H1 (cell line): Measurements from ENCODE around the gene HOGA1. TPM values are rescaled to one million over a fixed set of nuclear protein-coding genes. Genes with fewer than 3 reads are reported as not detected.

ENCODE experiments used
- CTCF ChIA-PET: fragments of 300-600 bp; sonication (Branson Sonifier 250); formaldehyde crosslinking; loops from one replicate; lab custom pipeline; 2021; ENCODE audit not compliant: partially characterized antibody; lab: Charles Lee
- POLR2A ChIA-PET: fragments of 300-600 bp; sonication (Branson Sonifier 250); formaldehyde crosslinking; loops from one replicate; lab custom pipeline; 2021; ENCODE audit warnings: inconsistent platforms; ENCODE audit not compliant: partially characterized antibody; lab: Charles Lee
- DNase-seq, 2 experiments: peaks; one replicate each; pipeline versions ENCODE4 v3.0.0 to v3.0.0-alpha.2; 2010 to 2022; ENCODE audit warnings: low spot score in 2 of 2, low read depth in 1 of 2, mixed read lengths in 1 of 2
- FAIRE-seq: peaks from 2 replicates; lab custom pipeline; 2011; peaks lifted over from hg19 to GRCh38; lab: Jason Lieb, UNC
- H2AFZ ChIP-seq: 2 replicates; pipeline ENCODE4 v1.8.1; 2012; ENCODE audit warnings: low read length, inconsistent platforms
- H2AK5ac ChIP-seq: 2 replicates; pipeline ENCODE4 v1.6.1; 2013; ENCODE audit warnings: low read depth, low read length
- H2BK120ac ChIP-seq: replicated peaks from 2 replicates; pipeline ENCODE3; 2013; ENCODE audit warnings: low read depth, low read length, inconsistent platforms
- H2BK12ac ChIP-seq: 2 replicates; pipeline ENCODE4 v1.6.1; 2013; ENCODE audit warnings: low read depth, low read length
- H2BK15ac ChIP-seq: 2 replicates; pipeline ENCODE4 v1.6.1; 2013; ENCODE audit warnings: low read length
- H2BK20ac ChIP-seq: 2 replicates; pipeline ENCODE4 v1.6.1; 2013; ENCODE audit warnings: low read length
- H2BK5ac ChIP-seq: 2 replicates; pipeline ENCODE4 v1.6.1; 2013; ENCODE audit warnings: low read depth, low read length
- H3K14ac ChIP-seq: 2 replicates; pipeline ENCODE4 v1.6.1; 2013; ENCODE audit warnings: inconsistent platforms; ENCODE audit not compliant: insufficient read length
- H3K18ac ChIP-seq: 2 replicates; pipeline ENCODE4 v1.6.1; 2013; ENCODE audit warnings: low read length; ENCODE audit errors: extremely low read depth
- H3K23ac ChIP-seq: 2 replicates; pipeline ENCODE4 v1.6.1; 2013; ENCODE audit warnings: inconsistent platforms; ENCODE audit not compliant: insufficient read length
- H3K23me2 ChIP-seq: 2 replicates; pipeline ENCODE4 v1.6.1; 2013; ENCODE audit warnings: low read depth, low read length
- H3K27ac ChIP-seq: 2 replicates; pipeline ENCODE4 v1.6.1; 2011; ENCODE audit warnings: low read depth, low read length, inconsistent platforms
- H3K27me3 ChIP-seq, 4 experiments: replicated peaks in 1 of 4; 1 replicate in 1 of 4; 2 replicates in 3 of 4; pipeline versions ENCODE4 v1.6.1 to v1.8.1; 2011 to 2013; ENCODE audit warnings: low read length in 3 of 4, mild to moderate bottlenecking in 3 of 4, inconsistent platforms in 2 of 4, mixed read lengths in 2 of 4, moderate library complexity in 1 of 4; ENCODE audit not compliant: control insufficient read depth in 3 of 4, insufficient read depth in 3 of 4; ENCODE audit errors: extremely low read depth in 1 of 4
- H3K36me3 ChIP-seq, 4 experiments: 2 replicates each; pipeline versions ENCODE4 v1.6.1 to v1.8.1; 2011 to 2013; ENCODE audit warnings: mild to moderate bottlenecking in 4 of 4, low read length in 3 of 4, moderate library complexity in 2 of 4, control low read depth in 1 of 4, inconsistent platforms in 1 of 4; ENCODE audit not compliant: insufficient read depth in 4 of 4, control insufficient read depth in 2 of 4
- H3K4ac ChIP-seq: replicated peaks from 2 replicates; pipeline ENCODE3; 2013; ENCODE audit warnings: low read length, low read depth, mixed read lengths, inconsistent platforms; ENCODE audit not compliant: insufficient read length
- H3K4me1 ChIP-seq, 4 experiments: replicated peaks in 1 of 4; 1 replicate in 1 of 4; 2 replicates in 3 of 4; pipeline versions ENCODE4 v1.6.1 to v1.8.1; 2011 to 2013; ENCODE audit warnings: low read length in 3 of 4, inconsistent platforms in 2 of 4, mixed read lengths in 1 of 4; ENCODE audit not compliant: insufficient read depth in 4 of 4, control insufficient read depth in 3 of 4
- H3K4me2 ChIP-seq, 2 experiments: 2 replicates each; pipeline versions ENCODE4 v1.6.1 to v1.8.1; 2011 to 2013; ENCODE audit warnings: low read depth in 2 of 2, low read length in 2 of 2, control low read depth in 1 of 2, inconsistent platforms in 1 of 2, mild to moderate bottlenecking in 1 of 2; ENCODE audit not compliant: insufficient read depth in 1 of 2
- H3K4me3 ChIP-seq, 4 experiments: fragments of 200-600, 300-600 bp in 1 of 4; sonication (generic), shearing (Covaris generic), sonication (Bioruptor Twin) in 1 of 4; 2 replicates each; pipeline versions ENCODE4 v1.5.1 to v1.8.1; 2011 to 2016; ENCODE audit warnings: low read length in 4 of 4, low read depth in 3 of 4, control low read depth in 2 of 4, inconsistent platforms in 2 of 4, mild to moderate bottlenecking in 2 of 4, mixed read lengths in 1 of 4, moderate library complexity in 1 of 4; ENCODE audit not compliant: insufficient read depth in 2 of 4; ENCODE audit errors: extremely low read depth in 1 of 4
- H3K56ac ChIP-seq: replicated peaks from 2 replicates; pipeline ENCODE3; 2013; ENCODE audit warnings: low read depth, mild to moderate bottlenecking, mixed read lengths, low read length, inconsistent platforms; ENCODE audit not compliant: insufficient read length
- H3K79me1 ChIP-seq: 2 replicates; pipeline ENCODE4 v1.6.1; 2013; ENCODE audit warnings: low read depth, low read length, control low read depth
- H3K79me2 ChIP-seq, 2 experiments: 2 replicates each; pipeline versions ENCODE4 v1.6.1 to v1.8.1; 2012 to 2013; ENCODE audit warnings: low read length in 2 of 2, mild to moderate bottlenecking in 2 of 2, inconsistent platforms in 1 of 2; ENCODE audit not compliant: insufficient read depth in 2 of 2, control insufficient read depth in 1 of 2
- H3K9ac ChIP-seq, 4 experiments: replicated peaks in 1 of 4; 1 replicate in 1 of 4; 2 replicates in 3 of 4; pipeline versions ENCODE4 v1.6.1 to v1.8.1; 2011 to 2013; ENCODE audit warnings: low read depth in 3 of 4, low read length in 3 of 4, control low read depth in 2 of 4, mild to moderate bottlenecking in 2 of 4, moderate library complexity in 2 of 4, inconsistent platforms in 1 of 4; ENCODE audit errors: extremely low read depth in 1 of 4
- H3K9me3 ChIP-seq, 2 experiments: 2 replicates each; pipeline versions ENCODE4 v1.6.1 to v1.8.1; 2012 to 2013; ENCODE audit warnings: mild to moderate bottlenecking in 2 of 2, moderate library complexity in 2 of 2, control low read depth in 1 of 2, inconsistent platforms in 1 of 2, low read depth in 1 of 2, low read length in 1 of 2, mixed read lengths in 1 of 2; ENCODE audit not compliant: insufficient read depth in 2 of 2
- H4K20me1 ChIP-seq, 2 experiments: replicated peaks in 1 of 2; 2 replicates each; pipeline versions ENCODE3 to v1.8.1; 2011 to 2013; ENCODE audit warnings: inconsistent platforms in 2 of 2, low read length in 2 of 2, mild to moderate bottlenecking in 1 of 2; ENCODE audit not compliant: insufficient read depth in 2 of 2, control insufficient read depth in 1 of 2
- H4K5ac ChIP-seq: 2 replicates; pipeline ENCODE4 v1.6.1; 2013; ENCODE audit warnings: low read length, low read depth, mixed read lengths, inconsistent platforms; ENCODE audit not compliant: insufficient read length
- H4K8ac ChIP-seq: 2 replicates; pipeline ENCODE4 v1.8.0; 2013; ENCODE audit warnings: mild to moderate bottlenecking, moderate library complexity, low read length, inconsistent platforms; ENCODE audit not compliant: insufficient read depth; ENCODE audit errors: extremely low read depth
- H4K91ac ChIP-seq: replicated peaks from 2 replicates; pipeline ENCODE3; 2013; ENCODE audit warnings: low read length, mixed read lengths, inconsistent platforms; ENCODE audit not compliant: insufficient read length
- BACH1 ChIP-seq: IDR thresholded peaks from 2 replicates; pipeline ENCODE4 v1.6.1; 2012; ENCODE audit warnings: low read length, improper control_type of control experiment
- BRCA1 ChIP-seq: IDR thresholded peaks from 2 replicates; pipeline ENCODE4 v1.6.1; 2012; ENCODE audit warnings: low read depth, low read length, improper control_type of control experiment
- CEBPB ChIP-seq: IDR thresholded peaks from 2 replicates; pipeline ENCODE4 v1.6.1; 2012; ENCODE audit warnings: low read depth, low read length
- EP300 ChIP-seq, 2 experiments: IDR thresholded peaks; 1 replicate in 1 of 2; 2 replicates in 1 of 2; pipeline ENCODE4 v1.6.1; 2011 to 2012; ENCODE audit warnings: low read depth in 2 of 2, low read length in 2 of 2, mild to moderate bottlenecking in 2 of 2, borderline replicate concordance in 1 of 2, inconsistent platforms in 1 of 2, moderate library complexity in 1 of 2
- JUND ChIP-seq: IDR thresholded peaks from 2 replicates; pipeline ENCODE4 v1.6.1; 2011; ENCODE audit warnings: mild to moderate bottlenecking, improper control_type of control experiment, low read length
- MAFK ChIP-seq: IDR thresholded peaks from 2 replicates; pipeline ENCODE4 v1.6.1; 2012; ENCODE audit warnings: low read depth, mild to moderate bottlenecking, improper control_type of control experiment, low read length
- WGBS, 2 experiments: shearing (Covaris generic) in 1 of 2; methylation state at CpG; one replicate each; pipeline versions ENCODE4 v1.1.6 to v1.1.7; 2013 to 2015; ENCODE audit warnings: low lambda C conversion rate in 2 of 2, mixed read lengths in 2 of 2, inconsistent platforms in 1 of 2, low coverage in 1 of 2, missing lambda C conversion rate in 1 of 2; ENCODE audit not compliant: insufficient replicate concordance in 2 of 2, insufficient coverage in 1 of 2, insufficient read length in 1 of 2; ENCODE audit errors: extremely low coverage in 1 of 2, missing lambda C conversion rate in 1 of 2; 5-methylcytosine and 5-hydroxymethylcytosine counted together
- polyA plus RNA-seq, 7 experiments: library from polyadenylated mRNA; depleted of rRNA in 3 of 7; stranded (reverse) in 5 of 7; unstranded in 2 of 7; fragments of >200 nt in 5 of 7; fragments of 200-250 nt in 2 of 7; gene quantifications; 1 replicate in 5 of 7; 2 replicates in 1 of 7; 4 replicates in 1 of 7; pipeline versions ENCODE4 v1.2.1 to v1.2.3, GENCODE V29; 2011 to 2013; ENCODE audit warnings: missing spikeins in 2 of 7, mixed read lengths in 2 of 7
- total RNA-seq: library from RNA; stranded (reverse); fragmentation: NEBNext Ultra II Directional; extraction: Animal tissue kit (Norgen Biotek cat#: 25700); gene quantifications from 2 replicates; pipeline ENCODE4 v1.2.1, GENCODE V29; 2021

HOGA1 gene
- total and polyA plus RNA-seq, 2 of the 8 experiments (the other 6 are each of a cell fraction or from before 2014, with no cell fraction given): 0.28 to 1.00 TPM

DNA sequence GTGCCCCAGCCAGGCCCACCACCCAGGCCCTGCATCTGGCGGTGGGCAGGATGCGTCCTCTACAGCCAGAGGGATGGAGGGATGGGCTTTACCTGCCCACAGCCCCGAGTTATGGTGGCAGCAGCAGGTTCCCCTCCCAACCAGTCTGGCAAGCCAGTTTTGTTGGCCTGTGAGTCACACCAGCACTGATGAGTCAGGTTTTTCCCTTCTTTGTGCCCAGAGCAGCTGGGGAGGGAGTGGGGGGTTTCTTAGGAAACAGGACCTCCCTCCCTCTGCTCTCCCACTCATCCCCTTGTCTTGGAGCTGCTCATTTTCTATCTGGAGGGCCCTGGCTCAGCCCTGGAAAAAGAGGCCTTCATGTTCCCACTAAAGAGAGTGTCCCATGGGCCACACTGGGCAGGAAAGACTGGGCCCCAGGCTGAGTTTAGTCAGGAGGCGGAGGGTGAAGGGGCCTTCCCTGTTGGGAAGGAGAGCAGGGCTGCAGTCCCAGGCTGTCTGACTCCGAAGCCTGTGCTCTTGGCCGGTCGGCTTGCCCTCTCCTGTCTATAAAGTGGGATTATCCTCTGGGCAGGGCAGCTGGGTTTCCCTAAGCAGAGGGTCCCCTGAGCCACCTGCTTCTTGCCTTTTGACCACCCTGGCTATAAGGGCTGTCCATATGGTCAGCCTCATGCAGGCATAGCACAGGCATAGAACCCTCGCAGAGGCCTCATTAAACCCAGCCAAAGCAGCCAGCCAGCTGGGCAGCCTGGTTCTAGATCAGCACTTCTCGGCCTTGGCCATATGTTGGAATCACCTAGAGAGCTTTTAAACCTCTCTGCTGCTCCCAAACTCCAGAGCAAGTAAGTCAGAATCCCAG, 41.8 kb upstream of the HOGA1 start:
- FAIRE-seq: no peak
- H3K9me3 ChIP-seq: no peaks in the 10 kb centered on the region
- H4K20me1 ChIP-seq: no peaks in the 10 kb centered on the region
- peak overlapping the region; percentile 93 for H2AK5ac ChIP-seq
- no peak overlapping the region for H3K4me2 ChIP-seq
- H3K18ac ChIP-seq: peak overlapping the region; percentile 78
- H3K23ac ChIP-seq: no peak overlapping the region
- peaks cover 0 to 6% of the 10 kb centered on the region in 2 experiments; a peak in 1 of 4 replicates for H3K79me2 ChIP-seq
- H2BK20ac ChIP-seq: peak overlapping the region; percentile 61; the same call in 1 of the 2 replicates
- TF ChIP-seq MAFK: peak; percentile 43; the same call in 1 of the 2 replicates
- no peak for TF ChIP-seq CEBPB
- peak; percentile 64; the same call in 1 of the 2 replicates for TF ChIP-seq BACH1
- TF ChIP-seq JUND: 0 out of 2 replicates have a peak, but pooled peaks have one; percentile 28
- no peak for TF ChIP-seq BRCA1
- 0 out of 3 replicates have a peak, but pooled peaks of 1 of the 2 experiments have one; percentile 11 for TF ChIP-seq EP300 (IDR thresholded peaks at IDR 0.05; ENCODE audit: borderline replicate concordance in 1 of 2, low read depth in 2 of 2, low read length in 2 of 2)
- TF ChIP-seq, all 59 proteins: peak for 4
- Histone ChIP-seq H3K79me1 (peaks cover 2% of the 10 kb centered on the region; the same call in 1 of the 2 replicates), H2BK5ac (peak overlapping the region; percentile 81), H2AFZ (no peak overlapping the region), H3K27ac (peak overlapping the region; percentile 32; the same call in 1 of the 2 replicates), H2BK15ac (0 out of 2 replicates have a peak overlapping the region, but pooled peaks have one; percentile 46), H4K91ac (peak overlapping the region; percentile 46), H2BK12ac (peak overlapping the region; percentile 75; the same call in 1 of the 2 replicates), H3K56ac (no peak overlapping the region), H4K8ac (peak overlapping the region; percentile 19; the same call in 1 of the 2 replicates), H3K23me2 (no peaks in the 10 kb centered on the region), H3K36me3 (no peaks in the 10 kb centered on the region), H3K4ac (peak overlapping the region; percentile 27), H4K5ac (no peak overlapping the region), H3K27me3 (no peaks in the 10 kb centered on the region), H3K4me1 (peaks cover 0 to 21% (median 8%) of the 10 kb centered on the region in 4 experiments; a peak in 6 of 7 replicates), H2BK120ac (no peak overlapping the region), H3K14ac (no peak overlapping the region), H3K9ac (no peak overlapping the region; a peak in 1 of 7 replicates), H3K4me3 (no peak overlapping the region)
- WGBS, 2 experiments: 85% methylated on average over 9 of the region's 9 CpGs; no CpG with 5 or more reads in 1 of the 2 experiments
- CTCF ChIA-PET: interaction anchor here (0.7 to 14.7 kb wide), 10 partner anchors 9 to 123 kb away, joined by 3 to 388 read pairs (median 10); partner anchors contain the start of gene ANKRD2
- DNase-seq: no peak
- POLR2A ChIA-PET: interaction anchor here (1.3 to 2.0 kb wide), 3 partner anchors 10 to 16 kb away, joined by 3 to 8 read pairs (median 3); no protein-coding TSS in a partner anchor
